B cell (primary cell): ENCODE data around the gene RETREG2.

Experiments used
- CTCF ChIP-seq: fragments of 200-600 bp; IDR thresholded peaks from one replicate; pipeline ENCODE4 v1.8.0; 2022; ENCODE audit warnings: antibody characterized with exemption, mild to moderate bottlenecking
- EZH2 ChIP-seq: IDR thresholded peaks from 2 replicates; pipeline ENCODE4 v1.6.1; 2012; ENCODE audit warnings: borderline replicate concordance, low read depth, mild to moderate bottlenecking, moderate library complexity, low read length; ENCODE audit not compliant: insufficient read depth, poor library complexity, severe bottlenecking

GRCh38 chr2:219205981-219206327, 27.9 kb downstream of the RETREG2 start:
- TF ChIP-seq EZH2 (no peak), CTCF (no peak)
